A549 (cell line): ENCODE data around the gene IGHMBP2. TPM values are rescaled to one million over a fixed set of nuclear protein-coding genes. Genes with fewer than 3 reads are reported as not detected.

Experiments used
- ATAC-seq, 2 experiments: fragments of 200-7000 bp in 1 of 2; fragments of >200 bp in 1 of 2; cut with Nextera tagmentation in 1 of 2; cut with Tn5 transposase in 1 of 2; 3 replicates each; pipeline versions ENCODE4 v1.8.0 to v1.9.1; 2018 to 2020; ENCODE audit warnings: mild to moderate bottlenecking in 1 of 2, moderate library complexity in 1 of 2
- CTCF ChIA-PET: fragments of 300-600 bp; sonication (Branson Sonifier 250); formaldehyde crosslinking; extraction: SDS; loops from one replicate; lab custom pipeline; 2021; ENCODE audit warnings: antibody characterized with exemption, inconsistent platforms; lab: Yijun Ruan, JAX
- POLR2A ChIA-PET: fragments of 350-600 bp; formaldehyde crosslinking; extraction: SDS; loops from one replicate; lab custom pipeline; 2021; ENCODE audit warnings: antibody characterized with exemption, inconsistent platforms; lab: Yijun Ruan, JAX
- DNase-seq, 2 experiments: peaks; one replicate each; pipeline versions ENCODE4 v3.0.0 to v3.0.0-alpha.2; 2011 to 2016; ENCODE audit warnings: low read depth in 1 of 2, low spot score in 1 of 2
- FAIRE-seq: peaks from 2 replicates; lab custom pipeline; 2011; peaks lifted over from hg19 to GRCh38; lab: Jason Lieb, UNC
- H3K27ac ChIP-seq, 2 experiments: fragments of >200 bp; sonication (Bioruptor Twin); formaldehyde crosslinking; 3 replicates each; pipeline ENCODE4 v1.5.1; 2016 to 2017
- H3K4me1 ChIP-seq: fragments of >200 bp; sonication (Bioruptor Twin); formaldehyde crosslinking; 3 replicates; pipeline ENCODE4 v1.6.1; 2016
- H3K4me2 ChIP-seq: fragments of >200 bp; sonication (Bioruptor Twin); formaldehyde crosslinking; 3 replicates; pipeline ENCODE4 v1.6.1; 2016
- H3K4me3 ChIP-seq: fragments of >200 bp; sonication (Bioruptor Twin); formaldehyde crosslinking; 3 replicates; pipeline ENCODE4 v1.5.1; 2016
- H3K9me3 ChIP-seq: fragments of >200 bp; sonication (Bioruptor Twin); formaldehyde crosslinking; 3 replicates; pipeline ENCODE4 v1.6.1; 2016
- CBX2 ChIP-seq: fragments of 200-600 bp; sonication (generic); IDR thresholded peaks from 2 replicates; pipeline ENCODE4 v1.6.1; 2016; ENCODE audit warnings: low read depth, mild to moderate bottlenecking, borderline replicate concordance
- CBX8 ChIP-seq: fragments of 200-600 bp; sonication (generic); IDR thresholded peaks from 2 replicates; pipeline ENCODE4 v1.6.1; 2016
- CEBPB ChIP-seq, 2 experiments: fragments of >200 bp in 1 of 2; sonication (Bioruptor Twin) in 1 of 2; formaldehyde crosslinking in 1 of 2; IDR thresholded peaks; 2 replicates each; pipeline ENCODE4 v1.6.1; 2012 to 2016
- CHD4 ChIP-seq: fragments of 200-600 bp; sonication (generic); IDR thresholded peaks from 2 replicates; pipeline ENCODE4 v1.6.1; 2016; ENCODE audit warnings: antibody characterized with exemption, mild to moderate bottlenecking, borderline replicate concordance
- EHF ChIP-seq: fragments of 250-450 bp; sonication (Bioruptor Pico); IDR thresholded peaks from 2 replicates; pipeline ENCODE4 v1.5.0; 2020; ENCODE audit warnings: mild to moderate bottlenecking
- EP300 ChIP-seq, 2 experiments: fragments of >200 bp; sonication (Bioruptor Twin); formaldehyde crosslinking; IDR thresholded peaks; 2 replicates in 1 of 2; 3 replicates in 1 of 2; pipeline ENCODE4 v1.6.1; 2016 to 2017
- FOSL2 ChIP-seq, 2 experiments: fragments of 450-650 bp in 1 of 2; fragments of >200 bp in 1 of 2; sonication (Bioruptor Twin) in 1 of 2; formaldehyde crosslinking; IDR thresholded peaks; 2 replicates each; pipeline versions ENCODE4 v1.5.0 to v1.6.1; 2016 to 2020; ENCODE audit warnings: mild to moderate bottlenecking in 1 of 2, moderate library complexity in 1 of 2
- FOXS1 ChIP-seq: fragments of 250-450 bp; sonication (Bioruptor Pico); IDR thresholded peaks from 2 replicates; pipeline ENCODE4 v1.5.0; 2020; ENCODE audit warnings: mild to moderate bottlenecking, moderate library complexity
- HEYL ChIP-seq: fragments of 250-450 bp; sonication (Bioruptor Pico); IDR thresholded peaks from 2 replicates; pipeline ENCODE4 v1.8.0; 2021; ENCODE audit warnings: mild to moderate bottlenecking, moderate library complexity
- HOXB5 ChIP-seq: fragments of 250-450 bp; sonication (Bioruptor Pico); IDR thresholded peaks from 2 replicates; pipeline ENCODE4 v1.5.0; 2020; ENCODE audit warnings: mild to moderate bottlenecking, moderate library complexity
- KDM1A ChIP-seq: fragments of 200-600 bp; sonication (generic); IDR thresholded peaks from 2 replicates; pipeline ENCODE4 v1.6.1; 2016; ENCODE audit warnings: low read depth, mild to moderate bottlenecking
- KDM5A ChIP-seq: fragments of 200-600 bp; sonication (generic); IDR thresholded peaks from 2 replicates; pipeline ENCODE4 v1.6.1; 2016; ENCODE audit warnings: antibody characterized with exemption, mild to moderate bottlenecking
- MAFK ChIP-seq: fragments of 450-650 bp; IDR thresholded peaks from 2 replicates; pipeline ENCODE4 v1.6.1; 2014; ENCODE audit not compliant: partially characterized antibody
- MAZ ChIP-seq: fragments of 150-350 bp; IDR thresholded peaks from 2 replicates; pipeline ENCODE4 v1.6.1; 2014; ENCODE audit warnings: antibody characterized with exemption, low read depth, low read length, borderline replicate concordance
- NFE2L2 ChIP-seq: fragments of 150-350 bp; conservative IDR thresholded peaks from 2 replicates; pipeline ENCODE4 v1.6.1; 2014; ENCODE audit warnings: low read length
- NPAS2 ChIP-seq: fragments of 250-450 bp; sonication (Bioruptor Pico); IDR thresholded peaks from 2 replicates; pipeline ENCODE4 v1.8.0; 2022; ENCODE audit warnings: mild to moderate bottlenecking, moderate library complexity, borderline replicate concordance
- PHF8 ChIP-seq: fragments of 200-600 bp; sonication (generic); IDR thresholded peaks from 2 replicates; pipeline ENCODE4 v1.6.1; 2016; ENCODE audit warnings: low read depth, mild to moderate bottlenecking, antibody characterized with exemption, moderate library complexity, borderline replicate concordance
- POLR2AphosphoS2 ChIP-seq: conservative IDR thresholded peaks from 2 replicates; pipeline ENCODE4 v1.6.1; 2012; ENCODE audit warnings: low read length, improper control_type of control experiment, inconsistent platforms
- RFX5 ChIP-seq: fragments of 450-650 bp; IDR thresholded peaks from 2 replicates; pipeline ENCODE4 v1.7.1; 2014; ENCODE audit warnings: antibody characterized with exemption, mild to moderate bottlenecking, moderate library complexity
- RNF2 ChIP-seq: fragments of 200-600 bp; sonication (generic); IDR thresholded peaks from 2 replicates; pipeline ENCODE4 v1.6.1; 2016; ENCODE audit warnings: low read depth, mild to moderate bottlenecking, antibody characterized with exemption, moderate library complexity, borderline replicate concordance
- TFCP2L1 ChIP-seq: fragments of 250-450 bp; sonication (Bioruptor Pico); IDR thresholded peaks from 2 replicates; pipeline ENCODE4 v1.5.0; 2021; ENCODE audit warnings: mild to moderate bottlenecking
- ZC3H11A ChIP-seq: fragments of 450-650 bp; IDR thresholded peaks from 2 replicates; pipeline ENCODE4 v1.6.1; 2014; ENCODE audit warnings: antibody characterized with exemption, mild to moderate bottlenecking
- ZFP36 ChIP-seq: fragments of 450-650 bp; IDR thresholded peaks from 2 replicates; pipeline ENCODE4 v1.6.1; 2014; ENCODE audit warnings: borderline replicate concordance; ENCODE audit not compliant: partially characterized antibody
- ZNF302 ChIP-seq: fragments of 250-450 bp; sonication (Bioruptor Pico); IDR thresholded peaks from 2 replicates; pipeline ENCODE4 v1.9.0; 2021; ENCODE audit warnings: inconsistent platforms, mild to moderate bottlenecking, moderate library complexity
- ZSCAN20 ChIP-seq: fragments of 250-450 bp; sonication (Bioruptor Pico); IDR thresholded peaks from 2 replicates; pipeline ENCODE4 v1.8.0; 2022; ENCODE audit warnings: mild to moderate bottlenecking, moderate library complexity
- WGBS: methylation state at CpG from one replicate; pipeline ENCODE4 v1.1.6; 2017; ENCODE audit errors: missing lambda C conversion rate; 5-methylcytosine and 5-hydroxymethylcytosine counted together
- polyA plus RNA-seq, 4 experiments: library from polyadenylated mRNA; depleted of rRNA in 3 of 4; stranded (reverse); fragments of >200 nt; fragmentation: RNase III in 1 of 4; extraction: RNeasy Plus Mini Kit Qiagen cat#74134 plus additional on column Dnase treatment in 1 of 4; gene quantifications; 2 replicates in 3 of 4; 3 replicates in 1 of 4; pipeline ENCODE4 v1.2.3, GENCODE V29; 2011 to 2017
- TF ChIP-seq, protein P1 (sequence below): fragments of 200-600 bp; sonication (generic); IDR thresholded peaks from 2 replicates; pipeline ENCODE4 v1.6.1; 2016; ENCODE audit warnings: antibody characterized with exemption, mild to moderate bottlenecking, moderate library complexity

The IGHMBP2 gene
- polyA plus RNA-seq, 2 of the 4 experiments (the other 2 are of a cell fraction), result 11.9 to 12.8 TPM

DNA sequence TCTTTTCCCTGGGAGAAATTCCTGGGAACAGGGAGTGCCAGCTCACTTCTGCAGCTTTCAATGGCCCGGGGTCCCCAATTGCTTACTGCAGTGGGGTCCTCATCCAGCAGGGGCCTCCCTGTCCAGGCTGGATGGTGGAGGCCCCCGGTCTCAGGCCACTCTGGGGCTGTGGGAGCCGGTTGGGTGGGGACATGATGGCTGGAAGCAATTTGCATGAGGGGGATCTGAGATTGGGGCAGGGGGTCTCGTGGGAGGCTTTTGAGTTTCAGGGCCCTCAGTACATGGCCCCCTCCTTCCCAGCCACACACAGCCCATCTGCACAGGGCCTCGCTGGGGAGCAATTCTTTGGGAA is 51.9 kb downstream of the IGHMBP2 start:
- POLR2A ChIA-PET, result no interaction called here
- ATAC-seq, result no peak
- TF ChIP-seq, protein P1, sequence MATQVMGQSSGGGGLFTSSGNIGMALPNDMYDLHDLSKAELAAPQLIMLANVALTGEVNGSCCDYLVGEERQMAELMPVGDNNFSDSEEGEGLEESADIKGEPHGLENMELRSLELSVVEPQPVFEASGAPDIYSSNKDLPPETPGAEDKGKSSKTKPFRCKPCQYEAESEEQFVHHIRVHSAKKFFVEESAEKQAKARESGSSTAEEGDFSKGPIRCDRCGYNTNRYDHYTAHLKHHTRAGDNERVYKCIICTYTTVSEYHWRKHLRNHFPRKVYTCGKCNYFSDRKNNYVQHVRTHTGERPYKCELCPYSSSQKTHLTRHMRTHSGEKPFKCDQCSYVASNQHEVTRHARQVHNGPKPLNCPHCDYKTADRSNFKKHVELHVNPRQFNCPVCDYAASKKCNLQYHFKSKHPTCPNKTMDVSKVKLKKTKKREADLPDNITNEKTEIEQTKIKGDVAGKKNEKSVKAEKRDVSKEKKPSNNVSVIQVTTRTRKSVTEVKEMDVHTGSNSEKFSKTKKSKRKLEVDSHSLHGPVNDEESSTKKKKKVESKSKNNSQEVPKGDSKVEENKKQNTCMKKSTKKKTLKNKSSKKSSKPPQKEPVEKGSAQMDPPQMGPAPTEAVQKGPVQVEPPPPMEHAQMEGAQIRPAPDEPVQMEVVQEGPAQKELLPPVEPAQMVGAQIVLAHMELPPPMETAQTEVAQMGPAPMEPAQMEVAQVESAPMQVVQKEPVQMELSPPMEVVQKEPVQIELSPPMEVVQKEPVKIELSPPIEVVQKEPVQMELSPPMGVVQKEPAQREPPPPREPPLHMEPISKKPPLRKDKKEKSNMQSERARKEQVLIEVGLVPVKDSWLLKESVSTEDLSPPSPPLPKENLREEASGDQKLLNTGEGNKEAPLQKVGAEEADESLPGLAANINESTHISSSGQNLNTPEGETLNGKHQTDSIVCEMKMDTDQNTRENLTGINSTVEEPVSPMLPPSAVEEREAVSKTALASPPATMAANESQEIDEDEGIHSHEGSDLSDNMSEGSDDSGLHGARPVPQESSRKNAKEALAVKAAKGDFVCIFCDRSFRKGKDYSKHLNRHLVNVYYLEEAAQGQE, result no peak
- TF ChIP-seq HEYL, result no peak
- WGBS, result 60% methylated on average over 5 of the region's 5 CpGs
- Histone ChIP-seq H3K27ac (no peak overlapping the region), H3K4me1 (no peaks in the 10 kb centered on the region; the same call in 2 of the 3 replicates), H3K4me3 (no peak overlapping the region), H3K4me2 (no peak overlapping the region), H3K9me3 (no peaks in the 10 kb centered on the region)
- CTCF ChIA-PET, result interaction anchor here (0.7 to 1.4 kb wide), 2 partner anchors 65 to 134 kb away, joined by 3 read pairs; no protein-coding TSS in a partner anchor
- DNase-seq, result no peak
- FAIRE-seq, result no peak

DNA sequence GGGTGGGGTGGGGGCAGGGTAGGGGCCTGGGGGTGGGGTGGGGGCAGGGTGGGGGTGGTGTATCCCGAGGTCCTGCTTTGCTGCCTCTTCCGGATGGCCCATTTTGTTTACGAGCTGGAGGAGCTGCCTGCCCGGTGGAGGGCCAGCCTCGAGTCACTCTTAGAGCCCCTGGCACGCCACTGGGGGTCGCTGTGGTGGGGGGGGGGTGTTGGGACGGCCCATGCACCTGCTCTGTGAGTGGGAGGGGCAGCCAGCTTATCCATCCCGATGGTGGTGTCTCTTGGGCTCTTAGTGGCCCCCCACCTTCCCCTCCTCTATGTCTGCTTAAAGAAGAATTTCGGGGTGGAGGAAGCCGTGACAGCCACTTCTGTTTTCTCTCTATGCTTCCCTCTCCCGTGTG is 52.5 kb downstream of the IGHMBP2 start:
- no peak overlapping the region for H3K4me2 ChIP-seq
- H3K4me1 ChIP-seq, result no peaks in the 10 kb centered on the region; the same call in 2 of the 3 replicates
- DNase-seq (no peak), FAIRE-seq (no peak), ATAC-seq (peak in 1 of 2 experiments; percentile 68; a peak in 3 of 6 replicates)
- ChIA-PET POLR2A (no interaction called here), CTCF (interaction anchor here (0.7 to 1.4 kb wide), 2 partner anchors 65 to 134 kb away, joined by 3 read pairs; no protein-coding TSS in a partner anchor)
- H3K9me3 ChIP-seq, result no peaks in the 10 kb centered on the region
- WGBS, result 27% methylated on average over 11 of the region's 12 CpGs
- H3K27ac ChIP-seq, result 0 out of 6 replicates have a peak overlapping the region, but pooled peaks of 1 of the 2 experiments have one; percentile 33
- H3K4me3 ChIP-seq, result no peak overlapping the region
- TF ChIP-seq FOXS1, result no peak
- no peak for TF ChIP-seq PHF8
- TF ChIP-seq CEBPB (IDR thresholded peaks at IDR 0.05), result no peak
- TF ChIP-seq TFCP2L1, result no peak
- TF ChIP-seq CBX8, result no peak
- no peak for TF ChIP-seq MAFK
- no peak for TF ChIP-seq POLR2AphosphoS2
- no peak for TF ChIP-seq FOSL2 (IDR thresholded peaks at IDR 0.05)
- no peak for TF ChIP-seq FOSL2 (CRISPR knock-in tag; IDR thresholded peaks at IDR 0.05)
- TF ChIP-seq RNF2, result no peak
- TF ChIP-seq EP300 (IDR thresholded peaks at IDR 0.05), result no peak
- TF ChIP-seq NFE2L2, result no peak
- no peak for TF ChIP-seq MAZ
- no peak for TF ChIP-seq ZC3H11A

DNA sequence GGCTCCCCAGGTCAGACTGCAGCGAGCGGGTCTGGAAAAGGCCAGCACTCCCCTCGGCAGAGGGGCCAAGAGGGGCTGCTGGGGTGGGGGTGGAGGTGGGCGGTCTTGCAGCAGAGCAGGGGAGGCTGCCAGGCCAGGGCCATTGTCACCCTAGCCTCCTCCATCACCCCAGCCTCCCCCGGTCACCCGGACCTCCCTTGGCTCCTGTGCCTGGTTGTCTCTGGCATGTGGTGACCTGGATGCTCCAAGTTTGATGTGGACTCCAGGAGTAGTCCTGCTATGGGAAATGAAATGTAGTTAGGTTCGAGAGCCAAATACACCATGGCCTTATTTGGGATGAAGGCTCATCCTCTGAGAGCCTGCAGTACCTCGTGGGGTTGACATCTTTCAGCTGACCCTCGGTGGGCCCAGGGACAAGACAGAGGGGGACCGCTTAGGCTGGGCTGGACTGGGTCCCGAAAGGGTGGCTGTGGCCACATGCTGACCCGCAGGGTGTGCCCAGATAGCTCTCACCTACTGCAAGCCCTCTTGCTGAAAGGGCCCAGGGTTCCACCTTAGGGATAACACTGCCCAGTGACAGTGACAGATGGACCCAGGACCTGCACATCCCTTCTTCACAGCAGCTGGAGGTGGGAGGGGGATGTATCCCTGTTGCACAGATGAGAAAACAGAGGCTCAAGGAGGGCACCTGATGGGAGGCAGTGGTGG is 53.0 kb downstream of the IGHMBP2 start:
- no peak for FAIRE-seq
- Histone ChIP-seq H3K4me3 (no peak overlapping the region), H3K4me1 (no peaks in the 10 kb centered on the region; the same call in 2 of the 3 replicates), H3K9me3 (no peaks in the 10 kb centered on the region), H3K4me2 (no peak overlapping the region), H3K27ac (no peak overlapping the region)
- WGBS, result 78% methylated on average over 10 of the region's 12 CpGs
- no peak for DNase-seq
- CTCF ChIA-PET, result interaction anchor here (1.0 to 1.3 kb wide), 2 partner anchors 15 to 43 kb away, joined by 3 read pairs; no protein-coding TSS in a partner anchor
- no peak for ATAC-seq
- POLR2A ChIA-PET, result no interaction called here
- TF ChIP-seq KDM1A, result no peak
- TF ChIP-seq CBX2, result no peak
- TF ChIP-seq CHD4, result no peak
- no peak for TF ChIP-seq NPAS2 (CRISPR knock-in tag)
- TF ChIP-seq ZSCAN20 (CRISPR knock-in tag), result no peak
- no peak for TF ChIP-seq ZFP36
- no peak for TF ChIP-seq ZNF302 (CRISPR knock-in tag)
- TF ChIP-seq HOXB5 (CRISPR knock-in tag), result no peak
- no peak for TF ChIP-seq EHF (CRISPR knock-in tag)
- no peak for TF ChIP-seq KDM5A
- TF ChIP-seq HEYL, result no peak
- TF ChIP-seq RFX5, result no peak
- TF ChIP-seq, all 56 proteins: peak for 0
